H1 (cell line): ENCODE measurements around the gene PPP2R2C. TPM values are rescaled to one million over a fixed set of nuclear protein-coding genes. Genes with fewer than 3 reads are reported as not detected.

ENCODE experiments used
- EZH2 ChIP-seq: fragments of 200-600 bp; sonication (generic); IDR thresholded peaks from 2 replicates; pipeline ENCODE4 v1.7.1; 2012; ENCODE audit warnings: low read depth, mild to moderate bottlenecking, moderate library complexity, low read length, inconsistent platforms; ENCODE audit not compliant: severe bottlenecking
- RXRA ChIP-seq: IDR thresholded peaks from 2 replicates; pipeline ENCODE4 v1.6.1; 2011; ENCODE audit warnings: low read depth, mild to moderate bottlenecking, low read length, moderate library complexity; ENCODE audit not compliant: insufficient read depth
- polyA plus RNA-seq, 7 experiments: library from polyadenylated mRNA; depleted of rRNA in 3 of 7; stranded (reverse) in 5 of 7; unstranded in 2 of 7; fragments of >200 nt in 5 of 7; fragments of 200-250 nt in 2 of 7; gene quantifications; 1 replicate in 5 of 7; 2 replicates in 1 of 7; 4 replicates in 1 of 7; pipeline versions ENCODE4 v1.2.1 to v1.2.3, GENCODE V29; 2011 to 2013; ENCODE audit warnings: missing spikeins in 2 of 7, mixed read lengths in 2 of 7
- total RNA-seq: library from RNA; stranded (reverse); fragmentation: NEBNext Ultra II Directional; extraction: Animal tissue kit (Norgen Biotek cat#: 25700); gene quantifications from 2 replicates; pipeline ENCODE4 v1.2.1, GENCODE V29; 2021
- TF ChIP-seq, protein P1 (sequence below), 3 experiments: IDR thresholded peaks; 1 replicate in 2 of 3; 2 replicates in 1 of 3; pipeline versions ENCODE4 v1.5.1 to v1.6.1; 2011; ENCODE audit warnings: low read length in 3 of 3, mild to moderate bottlenecking in 3 of 3, inconsistent platforms in 2 of 3, low read depth in 1 of 3, moderate library complexity in 1 of 3; ENCODE audit not compliant: insufficient read depth in 1 of 3; ENCODE audit errors: control extremely low read depth in 1 of 3

PPP2R2C gene
- total and polyA plus RNA-seq, 2 of the 8 experiments (the other 6 are each of a cell fraction or from before 2014, with no cell fraction given), result 6.4 TPM

DNA sequence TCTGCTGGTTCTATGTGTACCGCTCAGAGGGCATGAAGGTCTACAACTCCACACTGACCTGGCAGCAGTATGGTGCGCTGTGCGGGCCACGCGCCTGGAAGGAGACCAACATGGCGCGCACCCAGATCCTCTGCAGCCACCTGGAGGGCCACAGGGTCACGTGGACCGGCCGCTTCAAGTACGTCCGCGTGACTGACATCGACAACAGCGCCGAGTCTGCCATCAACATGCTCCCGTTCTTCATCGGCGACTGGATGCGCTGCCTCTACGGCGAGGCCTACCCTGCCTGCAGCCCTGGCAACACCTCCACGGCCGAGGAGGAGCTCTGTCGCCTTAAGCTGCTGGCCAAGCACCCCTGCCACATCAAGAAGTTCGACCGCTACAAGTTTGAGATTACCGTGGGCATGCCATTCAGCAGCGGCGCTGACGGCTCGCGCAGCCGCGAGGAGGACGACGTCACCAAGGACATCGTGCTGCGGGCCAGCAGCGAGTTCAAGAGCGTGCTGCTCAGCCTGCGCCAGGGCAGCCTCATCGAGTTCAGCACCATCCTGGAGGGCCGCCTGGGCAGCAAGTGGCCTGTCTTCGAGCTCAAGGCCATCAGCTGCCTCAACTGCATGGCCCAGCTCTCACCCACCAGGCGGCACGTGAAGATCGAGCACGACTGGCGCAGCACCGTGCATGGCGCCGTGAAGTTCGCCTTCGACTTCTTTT lies 170.5 kb downstream of the PPP2R2C start (continued):
- TF ChIP-seq RXRA (no peak), EZH2 (no peak)
- TF ChIP-seq, protein P1, sequence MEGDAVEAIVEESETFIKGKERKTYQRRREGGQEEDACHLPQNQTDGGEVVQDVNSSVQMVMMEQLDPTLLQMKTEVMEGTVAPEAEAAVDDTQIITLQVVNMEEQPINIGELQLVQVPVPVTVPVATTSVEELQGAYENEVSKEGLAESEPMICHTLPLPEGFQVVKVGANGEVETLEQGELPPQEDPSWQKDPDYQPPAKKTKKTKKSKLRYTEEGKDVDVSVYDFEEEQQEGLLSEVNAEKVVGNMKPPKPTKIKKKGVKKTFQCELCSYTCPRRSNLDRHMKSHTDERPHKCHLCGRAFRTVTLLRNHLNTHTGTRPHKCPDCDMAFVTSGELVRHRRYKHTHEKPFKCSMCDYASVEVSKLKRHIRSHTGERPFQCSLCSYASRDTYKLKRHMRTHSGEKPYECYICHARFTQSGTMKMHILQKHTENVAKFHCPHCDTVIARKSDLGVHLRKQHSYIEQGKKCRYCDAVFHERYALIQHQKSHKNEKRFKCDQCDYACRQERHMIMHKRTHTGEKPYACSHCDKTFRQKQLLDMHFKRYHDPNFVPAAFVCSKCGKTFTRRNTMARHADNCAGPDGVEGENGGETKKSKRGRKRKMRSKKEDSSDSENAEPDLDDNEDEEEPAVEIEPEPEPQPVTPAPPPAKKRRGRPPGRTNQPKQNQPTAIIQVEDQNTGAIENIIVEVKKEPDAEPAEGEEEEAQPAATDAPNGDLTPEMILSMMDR (IDR thresholded peaks at IDR 0.05; ENCODE audit: control extremely low read depth in 1 of 3, insufficient read depth in 1 of 3, low read depth in 1 of 3, low read length in 3 of 3), result no peak
- TF ChIP-seq, all 59 proteins: peak for 0
